NB4 (cell line): Measurements from ENCODE around the gene ZRANB3.

Source experiments
- DNase-seq: peaks from one replicate; pipeline ENCODE4 v3.0.0; 2010; ENCODE audit warnings: low read depth
- H3K4me3 ChIP-seq: one replicate; pipeline ENCODE4 v1.5.1; 2011; ENCODE audit warnings: mild to moderate bottlenecking, low read depth, low read length, moderate library complexity
- MYC ChIP-seq: IDR thresholded peaks from 2 replicates; pipeline ENCODE4 v1.6.1; 2011; ENCODE audit warnings: low read depth, low read length
- POLR2A ChIP-seq: IDR thresholded peaks from 2 replicates; pipeline ENCODE4 v1.6.1; 2011; ENCODE audit warnings: mild to moderate bottlenecking; ENCODE audit not compliant: insufficient read length; ENCODE audit errors: extremely low read depth
- TF ChIP-seq, protein P1 (sequence below): IDR thresholded peaks from 2 replicates; pipeline ENCODE4 v1.6.1; 2011; ENCODE audit warnings: low read depth, low read length
- TF ChIP-seq, protein P2 (sequence below): IDR thresholded peaks from one replicate; pipeline ENCODE4 v1.5.1; 2012; ENCODE audit warnings: low read depth, low read length

Gene ZRANB3

DNA sequence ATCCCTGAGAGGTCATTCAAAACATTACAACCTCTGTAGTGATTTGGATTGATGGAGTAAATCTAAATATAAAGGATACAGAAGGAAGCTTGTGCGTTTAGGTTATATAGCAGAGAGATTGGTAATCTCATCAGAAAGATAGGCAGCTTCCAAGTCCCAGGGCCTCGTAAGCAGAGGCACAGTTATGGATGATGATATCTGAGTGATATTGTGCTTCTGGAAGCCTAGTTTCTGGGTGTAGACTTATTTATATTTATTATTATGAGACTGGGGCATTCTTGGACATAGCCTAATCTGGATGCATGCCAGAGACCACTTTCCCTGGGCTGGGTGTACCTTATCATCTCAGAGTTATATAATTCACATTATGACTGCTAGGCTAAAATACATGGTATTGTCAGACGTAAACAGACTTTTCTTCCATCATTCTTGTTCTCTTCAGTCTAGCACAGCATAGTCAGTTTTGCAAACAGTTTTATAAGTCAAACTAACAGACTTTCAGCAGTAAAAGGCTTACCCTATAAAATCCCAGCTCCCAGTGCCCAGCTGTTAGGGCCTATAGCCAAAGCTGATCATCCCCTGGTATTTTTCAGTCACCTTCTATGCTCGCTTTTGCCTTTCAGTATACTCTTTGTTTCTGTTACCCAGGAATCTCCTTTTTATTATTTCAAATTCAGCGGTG is 431.1 kb downstream of the ZRANB3 start:
- TF ChIP-seq, protein P1, sequence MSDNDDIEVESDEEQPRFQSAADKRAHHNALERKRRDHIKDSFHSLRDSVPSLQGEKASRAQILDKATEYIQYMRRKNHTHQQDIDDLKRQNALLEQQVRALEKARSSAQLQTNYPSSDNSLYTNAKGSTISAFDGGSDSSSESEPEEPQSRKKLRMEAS, result no peak
- TF ChIP-seq, protein P2, sequence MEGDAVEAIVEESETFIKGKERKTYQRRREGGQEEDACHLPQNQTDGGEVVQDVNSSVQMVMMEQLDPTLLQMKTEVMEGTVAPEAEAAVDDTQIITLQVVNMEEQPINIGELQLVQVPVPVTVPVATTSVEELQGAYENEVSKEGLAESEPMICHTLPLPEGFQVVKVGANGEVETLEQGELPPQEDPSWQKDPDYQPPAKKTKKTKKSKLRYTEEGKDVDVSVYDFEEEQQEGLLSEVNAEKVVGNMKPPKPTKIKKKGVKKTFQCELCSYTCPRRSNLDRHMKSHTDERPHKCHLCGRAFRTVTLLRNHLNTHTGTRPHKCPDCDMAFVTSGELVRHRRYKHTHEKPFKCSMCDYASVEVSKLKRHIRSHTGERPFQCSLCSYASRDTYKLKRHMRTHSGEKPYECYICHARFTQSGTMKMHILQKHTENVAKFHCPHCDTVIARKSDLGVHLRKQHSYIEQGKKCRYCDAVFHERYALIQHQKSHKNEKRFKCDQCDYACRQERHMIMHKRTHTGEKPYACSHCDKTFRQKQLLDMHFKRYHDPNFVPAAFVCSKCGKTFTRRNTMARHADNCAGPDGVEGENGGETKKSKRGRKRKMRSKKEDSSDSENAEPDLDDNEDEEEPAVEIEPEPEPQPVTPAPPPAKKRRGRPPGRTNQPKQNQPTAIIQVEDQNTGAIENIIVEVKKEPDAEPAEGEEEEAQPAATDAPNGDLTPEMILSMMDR, result no peak
- no peak for TF ChIP-seq MYC
- no peak overlapping the region for H3K4me3 ChIP-seq
- no peak for DNase-seq

DNA sequence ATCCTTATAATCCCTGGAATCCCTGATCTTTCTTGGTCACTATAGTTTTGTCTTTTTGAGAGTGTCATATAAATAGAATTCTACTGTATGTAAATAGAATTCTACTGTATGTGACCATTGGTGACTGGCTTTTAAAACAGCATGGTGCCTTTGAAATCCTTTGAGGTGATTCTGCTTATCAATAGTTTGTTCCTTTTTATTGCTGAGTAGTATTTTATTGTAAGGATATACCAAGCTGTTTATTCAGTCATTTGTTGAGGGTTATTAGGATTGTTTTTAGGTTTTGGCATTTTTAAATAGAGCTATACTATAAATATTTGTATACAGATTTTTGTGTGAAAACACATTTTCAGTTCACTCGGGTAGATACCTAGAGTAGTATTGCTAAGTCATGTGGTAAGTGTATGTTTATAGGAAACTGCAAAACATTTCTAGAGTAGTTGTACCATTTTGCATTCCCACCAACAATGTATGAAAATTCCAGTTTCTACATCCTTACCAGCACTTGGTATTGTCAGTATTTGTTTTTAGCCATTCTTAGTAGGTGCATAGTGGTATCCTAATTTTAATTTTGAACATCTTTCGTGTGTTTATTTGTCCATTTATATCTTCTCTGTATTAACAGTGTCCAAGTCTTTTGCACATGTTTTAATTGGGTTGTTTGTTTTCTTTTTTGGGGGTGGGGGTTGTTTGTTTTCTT is 433.3 kb downstream of the ZRANB3 start:
- DNase-seq, result no peak
- TF ChIP-seq, protein P1, result no peak
- no peak for TF ChIP-seq POLR2A
- H3K4me3 ChIP-seq, result no peak overlapping the region

DNA sequence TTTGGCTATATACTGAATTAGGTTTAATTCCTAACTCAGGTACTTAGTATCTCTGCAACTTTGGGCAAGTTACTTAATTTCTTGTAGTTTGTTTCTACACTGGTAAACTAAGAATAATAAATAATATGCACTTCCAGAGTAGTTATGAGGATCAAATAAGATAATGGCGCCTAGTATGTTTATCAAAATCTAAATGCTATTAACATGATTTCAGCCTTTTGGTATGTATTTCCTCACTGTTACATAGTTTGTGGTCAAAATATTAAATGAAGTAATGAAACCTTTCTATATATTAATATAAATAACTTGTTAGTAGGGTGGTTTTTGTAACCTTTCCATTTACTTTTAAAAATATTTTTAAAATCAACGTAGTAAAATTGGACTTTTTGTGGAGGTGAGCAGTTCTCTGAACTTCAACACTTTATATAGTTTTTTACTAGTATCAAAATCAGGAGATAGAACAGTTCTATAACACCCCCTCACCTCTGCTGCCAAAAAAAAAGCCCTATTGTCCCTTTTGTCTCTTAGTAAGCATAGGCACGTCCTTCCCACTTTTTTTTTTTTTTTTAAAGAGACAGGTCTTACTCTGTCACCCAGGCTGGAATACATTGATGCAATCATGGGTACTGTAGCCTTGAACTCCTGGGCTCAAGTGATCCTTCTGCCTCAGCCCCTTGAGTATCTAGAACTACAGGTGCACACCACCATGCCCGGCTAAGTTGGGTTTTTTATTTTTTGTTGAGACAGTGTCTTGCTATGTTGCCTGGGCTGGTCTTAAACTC is 434.2 kb downstream of the ZRANB3 start:
- no peak overlapping the region for H3K4me3 ChIP-seq
- TF ChIP-seq, protein P1, result no peak
- TF ChIP-seq MYC, result no peak
- TF ChIP-seq, protein P2, result no peak
- TF ChIP-seq POLR2A, result no peak
- DNase-seq, result no peak

DNA sequence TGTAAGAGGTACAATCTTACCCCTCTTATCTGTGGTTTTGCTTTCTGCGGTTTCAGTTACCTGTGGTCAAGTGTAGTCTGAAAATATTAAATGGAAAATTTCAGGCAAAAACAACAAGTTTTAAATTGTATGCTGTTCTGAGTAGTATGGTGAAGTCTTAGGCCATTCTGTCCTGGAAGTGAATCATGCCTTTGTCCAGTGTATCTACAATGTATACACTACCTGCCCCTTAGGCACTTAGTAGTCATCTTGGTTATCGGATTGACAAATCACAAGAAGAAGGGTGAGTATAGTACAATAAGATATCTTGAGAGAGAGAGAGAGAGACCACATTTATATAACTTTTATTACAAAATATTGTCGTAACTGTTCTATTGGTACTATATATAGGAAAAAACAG is 435.4 kb downstream of the ZRANB3 start:
- no peak for TF ChIP-seq MYC
- TF ChIP-seq POLR2A, result no peak
- no peak overlapping the region for H3K4me3 ChIP-seq
- DNase-seq, result no peak

DNA sequence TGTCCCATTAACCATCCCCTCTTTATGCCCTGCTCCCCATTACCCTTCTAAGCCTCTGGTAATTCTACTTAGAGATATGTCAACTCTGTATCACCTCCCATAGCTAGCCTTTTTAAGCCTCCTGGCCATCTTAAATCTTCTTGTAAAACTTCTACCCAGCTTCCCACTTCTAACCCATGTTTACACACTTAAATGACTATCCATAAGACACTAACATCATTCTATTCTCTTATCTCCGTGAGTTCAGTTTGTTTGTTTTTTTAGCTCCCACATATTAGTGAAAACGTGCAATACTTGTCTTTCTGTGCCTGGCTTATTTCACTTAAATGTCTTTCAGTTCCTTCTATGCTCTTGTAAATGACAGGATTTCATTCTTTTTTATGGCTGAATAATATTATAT is 436.5 kb downstream of the ZRANB3 start:
- DNase-seq, result no peak
- TF ChIP-seq, protein P1, result no peak
- no peak for TF ChIP-seq MYC
- TF ChIP-seq, protein P2, result no peak
- no peak for TF ChIP-seq POLR2A

DNA sequence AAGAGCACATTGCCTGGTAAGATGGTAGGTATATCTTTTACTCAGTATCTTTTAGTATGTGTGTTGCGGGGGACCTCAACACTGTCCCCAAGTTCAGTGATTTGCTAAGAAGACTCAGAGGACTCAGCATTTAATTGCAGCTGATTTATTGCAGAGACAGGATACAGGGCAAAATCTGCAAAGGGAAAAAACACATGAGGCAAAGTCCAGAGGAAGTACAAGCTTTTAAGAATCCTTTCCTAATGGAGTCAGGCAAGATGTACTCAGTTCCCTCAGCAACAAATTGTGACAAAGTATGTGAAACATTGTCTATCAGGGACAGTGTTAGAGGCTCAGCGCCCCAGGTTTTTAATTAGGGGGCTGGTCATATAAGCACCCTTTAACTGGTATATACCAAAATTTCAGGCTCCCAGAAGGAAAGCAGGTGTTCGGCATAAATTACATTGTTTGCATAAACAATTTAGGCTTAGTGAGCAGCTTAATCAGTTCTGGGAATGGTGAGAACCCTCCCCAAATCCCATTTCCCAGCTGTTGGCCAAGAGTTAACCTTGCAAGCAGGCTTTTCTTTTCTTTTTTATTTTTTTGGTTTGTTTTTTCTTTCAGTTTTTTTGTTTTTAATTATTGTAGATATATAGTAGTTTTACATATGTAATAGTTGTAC is 437.2 kb downstream of the ZRANB3 start:
- no peak overlapping the region for H3K4me3 ChIP-seq
- TF ChIP-seq POLR2A, result no peak
- TF ChIP-seq, protein P2, result no peak
- TF ChIP-seq MYC, result no peak
- TF ChIP-seq, protein P1, result no peak
- DNase-seq, result no peak

More for the DNA sequence above, 436.5 kb downstream of the ZRANB3 start:
- H3K4me3 ChIP-seq, result no peak overlapping the region
